Gastroesophageal sphincter (tissue), 3 donors: ENCODE measurements around the gene UBQLN4.

Experiments
- EP300 ChIP-seq: sonication (generic); formaldehyde crosslinking; IDR thresholded peaks from one replicate; pipeline ENCODE4 v1.6.1; 2017; ENCODE audit warnings: antibody characterized with exemption, mild to moderate bottlenecking
- TF ChIP-seq, protein P1 (sequence below), 4 experiments: fragments of 200-600 bp in 2 of 4; fragments of 450-650 bp in 2 of 4; sonication (generic) in 1 of 4; IDR thresholded peaks; one replicate each; pipeline ENCODE4 v1.5.1; 2017 to 2019; ENCODE audit warnings: antibody characterized with exemption in 4 of 4, mild to moderate bottlenecking in 2 of 4, moderate library complexity in 2 of 4

DNA sequence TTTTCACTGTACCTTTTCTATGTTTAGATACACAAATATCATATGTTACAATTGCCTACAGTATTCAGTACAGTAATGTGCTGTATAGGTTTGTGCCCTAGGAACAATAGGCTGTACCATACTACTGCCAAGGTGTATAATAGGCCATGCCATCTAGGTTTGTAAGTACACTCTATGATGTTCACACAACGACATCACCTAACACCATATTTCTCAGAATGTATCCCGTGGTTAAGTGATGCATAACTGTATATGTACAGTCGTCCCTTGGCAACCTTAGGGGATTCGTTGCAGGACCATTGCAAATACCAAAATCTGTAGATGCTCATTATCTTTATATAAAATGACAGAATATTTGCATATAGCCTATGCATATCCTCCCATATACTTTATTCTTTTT lies 27.0 kb downstream of the UBQLN4 start:
- TF ChIP-seq, protein P1, sequence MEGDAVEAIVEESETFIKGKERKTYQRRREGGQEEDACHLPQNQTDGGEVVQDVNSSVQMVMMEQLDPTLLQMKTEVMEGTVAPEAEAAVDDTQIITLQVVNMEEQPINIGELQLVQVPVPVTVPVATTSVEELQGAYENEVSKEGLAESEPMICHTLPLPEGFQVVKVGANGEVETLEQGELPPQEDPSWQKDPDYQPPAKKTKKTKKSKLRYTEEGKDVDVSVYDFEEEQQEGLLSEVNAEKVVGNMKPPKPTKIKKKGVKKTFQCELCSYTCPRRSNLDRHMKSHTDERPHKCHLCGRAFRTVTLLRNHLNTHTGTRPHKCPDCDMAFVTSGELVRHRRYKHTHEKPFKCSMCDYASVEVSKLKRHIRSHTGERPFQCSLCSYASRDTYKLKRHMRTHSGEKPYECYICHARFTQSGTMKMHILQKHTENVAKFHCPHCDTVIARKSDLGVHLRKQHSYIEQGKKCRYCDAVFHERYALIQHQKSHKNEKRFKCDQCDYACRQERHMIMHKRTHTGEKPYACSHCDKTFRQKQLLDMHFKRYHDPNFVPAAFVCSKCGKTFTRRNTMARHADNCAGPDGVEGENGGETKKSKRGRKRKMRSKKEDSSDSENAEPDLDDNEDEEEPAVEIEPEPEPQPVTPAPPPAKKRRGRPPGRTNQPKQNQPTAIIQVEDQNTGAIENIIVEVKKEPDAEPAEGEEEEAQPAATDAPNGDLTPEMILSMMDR (IDR thresholded peaks at IDR 0.05): no peak
- TF ChIP-seq EP300: no peak
